Right lung (tissue), 10 donors: Measurements from ENCODE around the gene HOXA10. TPM values are rescaled to one million over a fixed set of nuclear protein-coding genes. Genes with fewer than 3 reads are reported as not detected.

Experiments
- DNase-seq, 2 donors: peaks; one replicate each; pipeline ENCODE4 v3.0.0-alpha.2; 2013
- long read RNA-seq, 8 donors: transcript quantifications; one replicate each; lab custom pipeline, GENCODE V29; 2026
- polyA plus RNA-seq, 5 donors: library from polyadenylated mRNA; unstranded; fragments of 120-200 nt; gene quantifications; one replicate each; pipeline versions ENCODE4 v1.2.1 to v1.2.3, GENCODE V29; 2013; ENCODE audit warnings: inconsistent platforms in 1 of 5, low replicate concordance in 1 of 5; ENCODE audit not compliant: insufficient read length in 5 of 5, insufficient read depth in 1 of 5

The HOXA10 gene
- 1 to 10 TPM in 1 of 5 donors, under 1 TPM in 2, not detected in 2; 0.12 to 1.4 (median 0.94) TPM for polyA plus RNA-seq
- long read RNA-seq, donor 1, result 0 reads
- long read RNA-seq, donor 2, result 0 reads
- long read RNA-seq, donor 3, partial matches to known transcripts, result 0 of 1 reads
- long read RNA-seq, donor 3, other reads (novel, unspliced or antisense), result 0 of 1 reads
- long read RNA-seq, donor 4, result 0 reads
- long read RNA-seq, donor 5, result 0 reads
- long read RNA-seq, donor 6, result 0 reads
- long read RNA-seq, donor 7, result 0 reads
- long read RNA-seq, donor 8, result 0 reads

GRCh38 chr7:27173956-27174873 is at the start of gene HOXA10:
Gene HOXA10 (minus strand): TSS chr7:27174320. CDS start chr7:27174306, 14 bp downstream.
- no peak for DNase-seq

GRCh38 chr7:27221201-27221797 is 47.2 kb upstream of the HOXA10 start:
- no peak for DNase-seq

DNA sequence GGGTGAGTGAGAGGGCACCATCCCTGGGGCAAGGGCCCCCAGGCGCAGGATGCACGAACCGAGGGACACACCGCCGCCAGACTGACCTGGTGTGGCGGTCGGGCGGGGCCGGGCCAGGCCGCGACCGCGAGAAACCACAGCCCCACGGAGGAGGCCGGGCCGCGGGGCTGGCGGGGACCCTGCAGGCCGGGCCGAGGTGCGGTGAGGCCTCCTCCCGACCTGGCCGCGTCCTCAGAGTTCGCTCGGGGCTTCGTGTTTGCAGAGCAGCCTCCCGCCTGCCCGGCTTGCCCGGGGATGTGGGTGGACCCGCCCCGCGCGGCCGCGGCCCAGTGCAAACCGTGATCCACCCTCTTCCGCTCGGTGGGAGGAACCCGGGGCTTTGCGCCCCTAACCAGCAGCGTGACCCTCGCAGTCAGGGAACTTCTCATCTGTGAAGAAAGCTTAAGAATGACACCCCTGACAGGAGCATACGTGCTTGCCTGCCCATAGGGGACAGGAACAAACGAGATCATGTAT is 46.4 kb upstream of the HOXA10 start:
- no peak for DNase-seq

DNA sequence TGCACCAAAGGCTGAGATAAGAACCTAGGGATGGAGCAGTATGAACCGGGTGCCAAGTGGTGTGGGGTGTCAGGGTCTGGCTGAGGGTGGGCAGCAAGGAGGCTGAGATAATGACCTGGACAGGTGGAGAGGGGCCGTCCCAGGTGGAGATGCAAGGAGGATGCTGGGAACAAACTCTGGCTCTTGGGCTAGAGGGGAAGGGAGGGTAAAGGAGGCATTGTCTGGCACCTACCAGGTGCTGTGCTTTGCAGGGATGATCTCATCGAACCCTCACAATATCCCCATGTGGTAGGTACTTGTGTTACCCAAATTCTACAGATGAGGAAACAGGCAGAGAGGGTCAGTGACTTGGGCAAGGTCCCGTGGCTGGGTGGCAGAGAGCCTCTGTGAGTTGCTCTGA is 45.7 kb upstream of the HOXA10 start:
- no peak for DNase-seq

DNA sequence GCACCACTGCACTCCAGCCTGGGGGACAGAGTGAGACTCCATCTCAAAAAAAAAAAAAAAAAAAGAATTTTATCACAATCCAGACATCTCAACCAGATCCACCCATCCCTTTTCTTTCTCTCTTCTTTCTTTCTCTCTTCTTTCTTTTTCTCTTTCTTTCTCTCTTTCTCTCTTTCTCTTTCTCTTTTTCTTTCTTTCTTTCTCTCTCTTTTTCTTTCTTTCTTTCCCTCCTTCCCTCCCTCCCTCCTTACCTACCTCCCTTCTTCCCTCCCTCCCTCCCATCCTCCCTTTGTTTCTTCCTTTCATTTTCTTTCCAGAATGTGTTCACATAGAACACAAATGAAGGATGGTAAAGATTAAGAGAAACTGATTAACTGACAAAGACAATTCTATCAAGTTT is 43.8 kb upstream of the HOXA10 start:
- no peak for DNase-seq

DNA sequence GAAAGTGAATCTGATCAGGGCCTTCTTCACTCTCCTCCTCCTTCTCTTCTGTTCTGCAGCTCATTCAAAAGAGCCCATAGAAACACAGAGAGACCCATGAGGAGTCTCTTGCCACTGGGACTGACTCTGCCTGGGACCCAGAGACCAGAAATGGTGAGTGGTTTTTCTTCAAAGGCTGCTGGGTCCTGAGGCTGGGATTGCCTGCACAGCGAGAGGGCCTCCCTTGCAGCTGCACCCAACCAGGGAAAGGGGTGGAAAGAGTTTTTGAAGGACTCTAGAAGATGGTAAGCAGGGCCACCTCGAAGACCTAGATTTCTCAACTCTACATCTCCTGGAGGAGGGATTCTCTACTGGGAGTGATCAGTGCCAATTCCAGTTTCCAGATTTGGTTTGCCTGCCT is 41.2 kb upstream of the HOXA10 start:
- no peak for DNase-seq

DNA sequence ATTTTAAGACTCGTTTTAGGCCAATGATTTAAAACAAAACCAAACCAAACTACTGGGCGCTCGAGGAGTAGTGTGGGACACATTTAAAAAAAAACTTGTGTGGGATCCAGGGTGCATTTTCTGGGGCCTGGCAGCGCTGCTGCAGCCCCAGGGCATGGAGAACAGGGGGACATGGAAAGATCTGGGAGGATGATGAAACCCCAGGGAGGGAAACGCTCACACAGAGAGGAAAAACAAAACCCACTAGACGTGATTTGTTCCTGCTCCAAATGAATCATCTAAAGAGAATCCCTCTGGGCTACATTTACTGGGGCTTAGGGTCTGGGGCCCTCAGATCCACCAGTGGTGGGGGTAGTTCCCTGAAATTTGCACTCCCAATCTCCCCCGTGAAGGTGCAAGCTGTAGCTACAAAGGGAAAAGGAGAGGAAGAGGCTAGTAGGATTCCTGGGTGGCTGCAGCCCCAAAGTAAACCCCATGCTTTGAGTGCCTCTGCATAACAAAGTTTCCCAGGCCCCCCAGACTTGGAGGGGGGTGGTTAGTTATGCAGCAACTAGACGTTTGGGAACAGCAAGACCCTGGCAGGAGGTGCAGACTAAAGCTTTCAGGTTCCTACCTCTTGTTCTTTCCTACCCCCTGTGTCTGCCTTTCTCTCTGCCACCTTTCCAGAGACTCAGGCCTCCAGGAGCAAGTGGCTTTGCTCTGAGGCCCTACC is 40.3 kb upstream of the HOXA10 start:
- no peak for DNase-seq

DNA sequence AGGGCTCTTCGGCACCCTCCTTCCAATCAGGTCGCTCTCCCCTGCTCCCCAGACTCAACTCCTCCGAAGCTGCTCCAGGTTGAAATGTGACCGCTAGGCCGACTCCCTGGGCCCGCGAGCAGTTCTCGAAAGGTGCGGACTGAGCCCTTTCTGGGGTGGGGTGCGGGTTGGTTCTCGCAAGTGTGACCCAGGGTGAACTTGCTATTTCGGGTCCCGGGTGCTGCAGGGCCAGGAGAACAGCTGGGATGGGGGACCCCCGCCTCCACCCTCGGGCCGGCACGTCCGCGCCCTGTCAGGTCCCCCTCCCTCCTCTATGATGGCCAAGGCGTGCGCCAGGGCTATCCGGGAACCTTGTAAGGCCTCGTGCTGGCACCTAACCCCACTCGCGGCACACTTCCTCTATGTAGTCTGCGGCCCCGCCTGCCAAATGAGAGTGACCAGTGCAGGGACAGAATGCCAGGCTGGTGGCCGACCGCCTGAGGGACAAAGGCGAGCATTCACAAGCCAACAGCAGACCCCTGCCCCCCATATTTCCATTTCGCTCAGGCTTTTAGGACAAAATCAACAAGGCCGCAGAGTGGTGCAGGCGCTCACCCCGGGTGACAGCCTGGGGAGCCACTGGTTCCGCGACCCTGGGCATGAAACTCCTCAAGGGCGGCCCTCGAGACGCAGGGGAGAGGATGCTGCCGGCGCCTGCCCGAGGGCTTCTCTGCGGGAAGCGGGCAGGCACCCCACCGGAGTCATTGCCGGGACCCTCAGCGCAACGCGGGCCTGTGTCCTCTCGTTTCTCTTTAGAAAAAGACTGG is 39.5 kb upstream of the HOXA10 start:
- DNase-seq, result no peak

DNA sequence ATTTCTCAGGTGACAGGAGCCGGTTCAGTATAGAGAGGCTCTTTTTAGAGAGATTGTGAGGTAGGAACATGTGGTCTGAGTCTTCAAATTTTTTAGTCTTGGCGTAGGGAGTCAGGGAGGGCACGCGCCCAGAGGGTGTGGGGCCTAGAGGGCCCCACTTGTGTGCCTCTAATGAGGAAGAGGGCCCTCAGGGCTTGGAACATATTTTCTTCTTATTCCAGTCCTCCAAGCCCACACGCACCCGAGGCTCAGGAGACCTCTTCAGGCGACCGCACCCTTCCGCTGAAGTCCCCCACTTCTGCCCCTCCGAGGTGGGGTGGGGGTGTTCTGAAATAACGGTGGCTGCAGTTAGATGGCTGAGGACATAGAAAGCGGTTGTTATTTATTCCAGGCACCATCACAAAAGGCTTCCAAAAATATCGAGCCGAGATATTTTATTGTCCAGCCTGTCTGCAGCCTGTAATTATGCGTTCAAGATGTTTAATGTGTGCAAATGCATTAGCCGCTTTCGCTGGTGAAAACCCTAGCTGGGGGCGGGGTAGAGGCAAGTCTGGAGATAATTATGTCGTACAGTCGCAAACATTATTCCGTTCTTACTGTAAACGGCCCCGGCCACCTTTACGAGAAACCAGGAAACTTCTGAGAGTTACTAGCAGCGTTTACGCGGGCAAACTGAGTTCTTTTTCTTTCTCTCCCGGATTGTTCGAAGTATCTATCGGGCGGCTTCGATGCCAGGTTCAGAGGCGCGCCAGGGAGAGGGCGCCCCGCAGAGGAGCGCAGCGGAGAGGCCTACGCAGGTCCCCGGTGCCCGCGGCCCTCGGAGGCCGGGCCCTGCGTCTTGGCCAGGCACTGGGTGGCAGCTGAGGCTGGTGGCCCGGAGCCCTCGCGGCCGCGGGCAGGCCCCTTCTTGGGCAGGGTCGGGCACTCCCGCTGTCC is 38.6 kb upstream of the HOXA10 start:
- no peak for DNase-seq

GRCh38 chr7:27211764-27212204 is 37.7 kb upstream of the HOXA10 start:
- no peak for DNase-seq

- DNase-seq, result no peak
These were observed 36.9 kb upstream of the HOXA10 start for GRCh38 chr7:27211084-27211446.

GRCh38 chr7:27210441-27211083 is 36.4 kb upstream of the HOXA10 start:
- DNase-seq, result no peak

- DNase-seq, result no peak
These were observed 35.9 kb upstream of the HOXA10 start for GRCh38 chr7:27209933-27210440.

DNA sequence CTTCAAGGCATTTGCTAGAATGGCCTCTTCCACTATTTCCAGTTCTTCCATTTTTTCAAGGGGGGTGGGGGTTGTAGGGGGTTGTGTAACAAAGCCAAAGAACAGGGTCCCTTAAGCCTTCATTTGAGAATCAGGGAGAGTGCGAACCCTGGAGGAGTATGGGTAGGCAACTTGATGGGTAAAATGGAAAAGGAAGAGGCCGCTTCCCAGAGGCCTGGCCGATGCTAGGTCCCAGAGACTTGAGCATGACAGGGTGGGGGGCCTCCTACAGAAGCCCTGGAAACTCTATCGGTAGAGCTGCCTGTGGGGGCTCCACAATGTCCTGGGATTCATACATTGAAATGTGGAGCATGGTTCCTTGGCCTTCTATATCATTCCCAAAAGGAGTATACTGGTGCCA is 34.9 kb upstream of the HOXA10 start:
- no peak for DNase-seq

GRCh38 chr7:27207348-27207985 is 33.3 kb upstream of the HOXA10 start:
- DNase-seq, result no peak

DNA sequence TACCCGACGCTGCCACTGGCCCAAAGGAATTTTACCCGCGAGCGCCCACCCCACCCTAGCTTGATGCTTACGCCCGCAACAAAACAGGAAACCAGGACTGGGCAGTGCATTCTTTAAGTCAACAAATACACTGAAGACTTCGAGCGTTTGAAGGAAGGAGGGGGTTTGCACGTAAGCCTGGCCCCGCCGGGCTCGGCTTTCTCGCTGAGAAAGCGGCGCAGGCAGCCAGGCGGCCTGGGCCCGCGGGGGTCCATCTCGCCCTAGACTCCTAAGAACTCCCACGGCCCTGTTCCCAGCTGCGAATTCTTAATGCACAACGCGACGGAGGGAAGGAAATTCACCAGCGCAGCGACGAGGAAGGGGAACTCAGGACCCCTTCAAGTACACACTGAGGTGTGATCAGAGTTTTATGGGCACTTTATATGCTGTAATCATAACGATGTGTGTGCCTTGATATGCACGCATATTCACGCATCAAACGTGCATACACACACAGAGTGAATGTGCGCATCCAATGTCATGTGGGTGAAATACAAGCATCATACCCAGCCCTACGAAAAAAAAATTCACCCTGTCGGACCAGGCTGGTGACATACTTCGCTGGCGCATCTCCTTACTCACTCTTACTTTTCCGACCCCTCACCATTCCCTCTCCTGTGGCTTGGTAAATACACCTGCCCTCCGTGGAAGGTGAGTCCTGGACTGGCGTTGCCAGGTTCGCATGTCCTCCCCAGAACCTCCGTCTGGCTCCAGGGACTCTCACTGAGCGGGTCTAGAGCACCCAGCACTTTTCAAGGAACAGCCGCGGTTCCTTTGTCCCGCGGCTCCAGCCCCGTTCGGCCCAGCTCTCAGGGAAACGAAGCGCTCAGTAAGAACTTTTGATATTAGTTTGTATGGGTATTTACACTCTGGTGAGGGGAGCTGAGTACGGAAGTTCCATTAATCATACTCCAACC is 31.5 kb upstream of the HOXA10 start:
- no peak for DNase-seq

GRCh38 chr7:27204851-27205322 is 30.8 kb upstream of the HOXA10 start:
- DNase-seq, result no peak
